HEK293 (cell line): ENCODE data around the gene ACTA1.
A peak's percentile ranks its signal among the peaks of the same experiment; 100 is the strongest.

Experiments
- AEBP2 ChIP-seq: fragments of 450-650 bp; formaldehyde crosslinking; IDR thresholded peaks from 2 replicates; pipeline ENCODE4 v1.5.1; 2016; ENCODE audit warnings: missing biosample characterization, missing genetic modification characterization, borderline replicate concordance
- MEIS1 ChIP-seq: sonication (generic); formaldehyde crosslinking; IDR thresholded peaks from 2 replicates; pipeline ENCODE4 v1.8.1; 2022; ENCODE audit warnings: missing genetic modification reagents, mild to moderate bottlenecking, borderline replicate concordance
- SCRT1 ChIP-seq: fragments of 450-650 bp; formaldehyde crosslinking; IDR thresholded peaks from 2 replicates; pipeline ENCODE4 v1.5.1; 2016; ENCODE audit warnings: missing biosample characterization, missing genetic modification characterization, borderline replicate concordance
- SP3 ChIP-seq: fragments of 450-650 bp; formaldehyde crosslinking; IDR thresholded peaks from 2 replicates; pipeline ENCODE4 v1.5.1; 2016; ENCODE audit warnings: missing biosample characterization, missing genetic modification characterization
- YY2 ChIP-seq: fragments of 450-650 bp; formaldehyde crosslinking; IDR thresholded peaks from 2 replicates; pipeline ENCODE4 v1.5.1; 2016; ENCODE audit warnings: missing biosample characterization, missing genetic modification characterization
- ZBTB21 ChIP-seq: fragments of 450-650 bp; formaldehyde crosslinking; IDR thresholded peaks from 2 replicates; pipeline ENCODE4 v1.5.1; 2017; ENCODE audit warnings: missing biosample characterization, missing genetic modification characterization
- ZBTB26 ChIP-seq: fragments of 450-650 bp; formaldehyde crosslinking; optimal IDR thresholded peaks from 2 replicates; pipeline ENCODE3; 2016; ENCODE audit warnings: missing biosample characterization, mild to moderate bottlenecking, missing genetic modification characterization
- ZBTB49 ChIP-seq: fragments of 450-650 bp; formaldehyde crosslinking; IDR thresholded peaks from 2 replicates; pipeline ENCODE4 v1.5.1; 2016; ENCODE audit warnings: missing biosample characterization, missing genetic modification characterization, low read depth
- ZNF10 ChIP-seq: fragments of 450-650 bp; formaldehyde crosslinking; IDR thresholded peaks from 2 replicates; pipeline ENCODE4 v1.5.1; 2017; ENCODE audit warnings: missing biosample characterization, missing genetic modification characterization
- ZNF121 ChIP-seq: fragments of 450-650 bp; formaldehyde crosslinking; IDR thresholded peaks from 2 replicates; pipeline ENCODE4 v1.5.1; 2016; ENCODE audit warnings: missing biosample characterization, missing genetic modification characterization
- ZNF146 ChIP-seq: fragments of 450-650 bp; formaldehyde crosslinking; IDR thresholded peaks from 2 replicates; pipeline ENCODE4 v1.5.1; 2016; ENCODE audit warnings: missing biosample characterization, missing genetic modification characterization
- ZNF16 ChIP-seq: fragments of 450-650 bp; formaldehyde crosslinking; IDR thresholded peaks from 2 replicates; pipeline ENCODE4 v1.5.1; 2016; ENCODE audit warnings: low read depth, missing biosample characterization, missing genetic modification characterization
- ZNF175 ChIP-seq: fragments of 450-650 bp; formaldehyde crosslinking; IDR thresholded peaks from 2 replicates; pipeline ENCODE4 v1.5.1; 2016; ENCODE audit warnings: missing biosample characterization, missing genetic modification characterization
- ZNF266 ChIP-seq: fragments of 450-650 bp; formaldehyde crosslinking; IDR thresholded peaks from 2 replicates; pipeline ENCODE4 v1.5.1; 2016; ENCODE audit warnings: missing biosample characterization, missing genetic modification characterization, low read depth
- ZNF274 ChIP-seq, 2 experiments: fragments of 200-500 bp in 1 of 2; fragments of 450-650 bp in 1 of 2; sonication (Bioruptor generic) in 1 of 2; formaldehyde crosslinking in 1 of 2; IDR thresholded peaks; 2 replicates each; pipeline versions ENCODE4 v1.5.1 to v1.6.1; 2014 to 2016; ENCODE audit warnings: borderline replicate concordance in 1 of 2, inconsistent platforms in 1 of 2, low read length in 1 of 2, missing biosample characterization in 1 of 2, missing genetic modification characterization in 1 of 2
- ZNF302 ChIP-seq: fragments of 450-650 bp; formaldehyde crosslinking; IDR thresholded peaks from 2 replicates; pipeline ENCODE4 v1.5.1; 2016; ENCODE audit warnings: missing biosample characterization, missing genetic modification characterization, low read depth
- ZNF391 ChIP-seq: fragments of 450-650 bp; formaldehyde crosslinking; IDR thresholded peaks from 2 replicates; pipeline ENCODE4 v1.5.1; 2016; ENCODE audit warnings: low read depth, missing biosample characterization, missing genetic modification characterization, borderline replicate concordance
- ZNF394 ChIP-seq: fragments of 450-650 bp; formaldehyde crosslinking; IDR thresholded peaks from 2 replicates; pipeline ENCODE4 v1.5.1; 2016; ENCODE audit warnings: missing biosample characterization, missing genetic modification characterization, mild to moderate bottlenecking, moderate library complexity, borderline replicate concordance
- ZNF416 ChIP-seq: fragments of 450-650 bp; formaldehyde crosslinking; IDR thresholded peaks from 2 replicates; pipeline ENCODE4 v1.5.1; 2016; ENCODE audit warnings: missing biosample characterization, missing genetic modification characterization
- ZNF433 ChIP-seq: fragments of 450-650 bp; formaldehyde crosslinking; IDR thresholded peaks from 2 replicates; pipeline ENCODE4 v1.5.1; 2016; ENCODE audit warnings: missing biosample characterization, missing genetic modification characterization, low read depth
- ZNF660 ChIP-seq: fragments of 450-650 bp; IDR thresholded peaks from 2 replicates; pipeline ENCODE4 v1.5.1; 2018; ENCODE audit warnings: missing biosample characterization, mild to moderate bottlenecking, missing genetic modification characterization
- ZNF670 ChIP-seq: fragments of 450-650 bp; formaldehyde crosslinking; IDR thresholded peaks from 2 replicates; pipeline ENCODE4 v1.5.1; 2016; ENCODE audit warnings: missing biosample characterization, missing genetic modification characterization, low read depth
- ZNF777 ChIP-seq: fragments of 450-650 bp; formaldehyde crosslinking; IDR thresholded peaks from 2 replicates; pipeline ENCODE4 v1.5.1; 2017; ENCODE audit warnings: missing biosample characterization, missing genetic modification characterization, borderline replicate concordance
- ZNF791 ChIP-seq: fragments of 450-650 bp; formaldehyde crosslinking; IDR thresholded peaks from 2 replicates; pipeline ENCODE4 v1.5.1; 2016; ENCODE audit warnings: missing biosample characterization, missing genetic modification characterization
- ZNF837 ChIP-seq: fragments of 450-650 bp; formaldehyde crosslinking; IDR thresholded peaks from 2 replicates; pipeline ENCODE4 v1.5.1; 2016; ENCODE audit warnings: missing biosample characterization, missing genetic modification characterization
- TF ChIP-seq, protein P1 (sequence below): fragments of 450-650 bp; formaldehyde crosslinking; IDR thresholded peaks from 2 replicates; pipeline ENCODE4 v1.5.1; 2016; ENCODE audit warnings: missing biosample characterization, missing genetic modification characterization
- TF ChIP-seq, protein P2 (sequence below): fragments of 450-650 bp; formaldehyde crosslinking; conservative IDR thresholded peaks from 2 replicates; pipeline ENCODE4 v1.5.1; 2016; ENCODE audit warnings: low read depth, missing biosample characterization, missing genetic modification characterization
- TF ChIP-seq, protein P3 (sequence below): fragments of 450-650 bp; formaldehyde crosslinking; IDR thresholded peaks from 2 replicates; pipeline ENCODE4 v1.5.1; 2017; ENCODE audit warnings: missing biosample characterization, missing genetic modification characterization

ACTA1 gene

DNA sequence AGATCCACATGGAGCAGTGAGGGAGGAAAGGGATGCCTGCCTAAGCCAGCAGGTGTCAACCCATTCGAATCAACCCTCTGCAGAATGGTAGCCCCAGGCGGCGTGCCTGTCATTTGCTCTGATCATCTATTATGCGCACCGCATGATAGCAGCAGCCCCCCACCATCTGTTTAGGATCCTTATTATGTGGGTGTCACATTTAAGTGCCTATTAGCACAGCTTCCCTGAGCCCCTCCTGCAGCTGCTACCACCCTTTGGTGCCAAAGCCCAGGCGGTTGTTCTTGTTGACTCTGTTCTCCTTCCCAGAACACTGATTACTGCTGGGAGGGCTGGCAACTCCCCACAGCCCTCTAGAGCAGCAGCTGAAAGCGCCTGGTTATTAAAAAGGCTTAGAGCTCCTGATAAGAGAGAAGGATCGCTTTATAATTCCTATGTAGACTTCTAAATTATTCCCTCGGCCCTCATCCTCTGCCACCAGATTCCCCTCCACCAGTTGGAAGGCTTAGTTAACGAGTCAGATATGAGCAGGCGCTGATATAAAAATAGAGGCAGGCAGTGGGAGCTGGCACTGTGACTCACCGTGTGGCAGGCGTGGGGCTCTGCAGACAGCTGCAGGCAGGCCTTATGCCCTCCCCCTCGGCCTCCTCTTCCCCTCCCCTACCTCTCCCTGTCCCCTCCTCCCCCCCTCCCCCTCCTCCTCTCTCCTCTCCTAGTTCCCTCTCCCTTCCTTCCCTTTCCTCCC, 23.0 kb downstream of the ACTA1 start (continued):
- TF ChIP-seq ZNF266 (tag by site-specific recombination), result no peak
- no peak for TF ChIP-seq MEIS1
- no peak for TF ChIP-seq ZBTB49
- no peak for TF ChIP-seq ZNF837 (tag by site-specific recombination)
- TF ChIP-seq, protein P1, sequence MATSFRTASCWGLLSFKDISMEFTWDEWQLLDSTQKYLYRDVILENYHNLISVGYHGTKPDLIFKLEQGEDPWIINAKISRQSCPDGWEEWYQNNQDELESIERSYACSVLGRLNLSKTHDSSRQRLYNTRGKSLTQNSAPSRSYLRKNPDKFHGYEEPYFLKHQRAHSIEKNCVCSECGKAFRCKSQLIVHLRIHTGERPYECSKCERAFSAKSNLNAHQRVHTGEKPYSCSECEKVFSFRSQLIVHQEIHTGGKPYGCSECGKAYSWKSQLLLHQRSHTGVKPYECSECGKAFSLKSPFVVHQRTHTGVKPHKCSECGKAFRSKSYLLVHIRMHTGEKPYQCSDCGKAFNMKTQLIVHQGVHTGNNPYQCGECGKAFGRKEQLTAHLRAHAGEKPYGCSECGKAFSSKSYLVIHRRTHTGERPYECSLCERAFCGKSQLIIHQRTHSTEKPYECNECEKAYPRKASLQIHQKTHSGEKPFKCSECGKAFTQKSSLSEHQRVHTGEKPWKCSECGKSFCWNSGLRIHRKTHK (tag by site-specific recombination), result no peak
- peak; percentile 81 for TF ChIP-seq ZNF10 (tag by site-specific recombination)
- no peak for TF ChIP-seq AEBP2 (tag by site-specific recombination)
- no peak for TF ChIP-seq SCRT1 (tag by site-specific recombination)
- no peak for TF ChIP-seq ZNF791 (tag by site-specific recombination)
- TF ChIP-seq ZNF16 (tag by site-specific recombination), result no peak
- no peak for TF ChIP-seq ZNF416 (tag by site-specific recombination)
- TF ChIP-seq ZNF274 (IDR thresholded peaks at IDR 0.05; ENCODE audit: low read length), result no peak
- no peak for TF ChIP-seq ZNF274 (tag by site-specific recombination; IDR thresholded peaks at IDR 0.05; ENCODE audit: borderline replicate concordance)
- no peak for TF ChIP-seq ZNF777 (tag by site-specific recombination)
- TF ChIP-seq, protein P2, sequence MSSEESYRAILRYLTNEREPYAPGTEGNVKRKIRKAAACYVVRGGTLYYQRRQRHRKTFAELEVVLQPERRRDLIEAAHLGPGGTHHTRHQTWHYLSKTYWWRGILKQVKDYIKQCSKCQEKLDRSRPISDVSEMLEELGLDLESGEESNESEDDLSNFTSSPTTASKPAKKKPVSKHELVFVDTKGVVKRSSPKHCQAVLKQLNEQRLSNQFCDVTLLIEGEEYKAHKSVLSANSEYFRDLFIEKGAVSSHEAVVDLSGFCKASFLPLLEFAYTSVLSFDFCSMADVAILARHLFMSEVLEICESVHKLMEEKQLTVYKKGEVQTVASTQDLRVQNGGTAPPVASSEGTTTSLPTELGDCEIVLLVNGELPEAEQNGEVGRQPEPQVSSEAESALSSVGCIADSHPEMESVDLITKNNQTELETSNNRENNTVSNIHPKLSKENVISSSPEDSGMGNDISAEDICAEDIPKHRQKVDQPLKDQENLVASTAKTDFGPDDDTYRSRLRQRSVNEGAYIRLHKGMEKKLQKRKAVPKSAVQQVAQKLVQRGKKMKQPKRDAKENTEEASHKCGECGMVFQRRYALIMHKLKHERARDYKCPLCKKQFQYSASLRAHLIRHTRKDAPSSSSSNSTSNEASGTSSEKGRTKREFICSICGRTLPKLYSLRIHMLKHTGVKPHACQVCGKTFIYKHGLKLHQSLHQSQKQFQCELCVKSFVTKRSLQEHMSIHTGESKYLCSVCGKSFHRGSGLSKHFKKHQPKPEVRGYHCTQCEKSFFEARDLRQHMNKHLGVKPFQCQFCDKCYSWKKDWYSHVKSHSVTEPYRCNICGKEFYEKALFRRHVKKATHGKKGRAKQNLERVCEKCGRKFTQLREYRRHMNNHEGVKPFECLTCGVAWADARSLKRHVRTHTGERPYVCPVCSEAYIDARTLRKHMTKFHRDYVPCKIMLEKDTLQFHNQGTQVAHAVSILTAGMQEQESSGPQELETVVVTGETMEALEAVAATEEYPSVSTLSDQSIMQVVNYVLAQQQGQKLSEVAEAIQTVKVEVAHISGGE, result no peak
- no peak for TF ChIP-seq ZBTB21 (tag by site-specific recombination)
- no peak for TF ChIP-seq YY2 (tag by site-specific recombination)
- no peak for TF ChIP-seq ZNF146 (tag by site-specific recombination)
- TF ChIP-seq ZNF121 (tag by site-specific recombination), result no peak
- no peak for TF ChIP-seq ZNF670
- TF ChIP-seq ZNF394 (tag by site-specific recombination), result no peak
- no peak for TF ChIP-seq ZNF175
- TF ChIP-seq ZNF391, result no peak
- TF ChIP-seq ZBTB26, result no peak
- peak; percentile 48 for TF ChIP-seq SP3 (tag by site-specific recombination)
- TF ChIP-seq ZNF302, result no peak
- no peak for TF ChIP-seq ZNF433 (tag by site-specific recombination)
- no peak for TF ChIP-seq ZNF660 (tag by site-specific recombination)
- TF ChIP-seq, protein P3, sequence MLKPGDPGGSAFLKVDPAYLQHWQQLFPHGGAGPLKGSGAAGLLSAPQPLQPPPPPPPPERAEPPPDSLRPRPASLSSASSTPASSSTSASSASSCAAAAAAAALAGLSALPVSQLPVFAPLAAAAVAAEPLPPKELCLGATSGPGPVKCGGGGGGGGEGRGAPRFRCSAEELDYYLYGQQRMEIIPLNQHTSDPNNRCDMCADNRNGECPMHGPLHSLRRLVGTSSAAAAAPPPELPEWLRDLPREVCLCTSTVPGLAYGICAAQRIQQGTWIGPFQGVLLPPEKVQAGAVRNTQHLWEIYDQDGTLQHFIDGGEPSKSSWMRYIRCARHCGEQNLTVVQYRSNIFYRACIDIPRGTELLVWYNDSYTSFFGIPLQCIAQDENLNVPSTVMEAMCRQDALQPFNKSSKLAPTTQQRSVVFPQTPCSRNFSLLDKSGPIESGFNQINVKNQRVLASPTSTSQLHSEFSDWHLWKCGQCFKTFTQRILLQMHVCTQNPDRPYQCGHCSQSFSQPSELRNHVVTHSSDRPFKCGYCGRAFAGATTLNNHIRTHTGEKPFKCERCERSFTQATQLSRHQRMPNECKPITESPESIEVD, result no peak
